ENCODE measurements around the gene FSD1L.

FSD1L gene

GRCh38 chr9:105436783-105437182 is 11.1 kb upstream of the FSD1L start:
- DNase-seq = no peak

GRCh38 chr9:105437704-105438103 is 10.1 kb upstream of the FSD1L start:
- DNase-seq = no peak

- no peak for DNase-seq
Measured at GRCh38 chr9:105438141-105438806, 9.6 kb upstream of the FSD1L start.

- DNase-seq = no peak
Measured at GRCh38 chr9:105439428-105439827, 8.4 kb upstream of the FSD1L start.

GRCh38 chr9:105441616-105442160 is 6.1 kb upstream of the FSD1L start:
- DNase-seq = no peak

GRCh38 chr9:105443121-105443520 is 4.7 kb upstream of the FSD1L start:
- no peak for DNase-seq

- DNase-seq = no peak
Measured at GRCh38 chr9:105444130-105444529, 3.7 kb upstream of the FSD1L start.

- no peak for DNase-seq
Measured at GRCh38 chr9:105445203-105445881, 2.5 kb upstream of the FSD1L start.

GRCh38 chr9:105447386-105447813 is 434 bp upstream of the FSD1L start:
- no peak for DNase-seq

- no peak for DNase-seq
Measured at GRCh38 chr9:105449081-105449480, 1.2 kb downstream of the FSD1L start.

GRCh38 chr9:105452185-105452584 is 4.4 kb downstream of the FSD1L start:
- no peak for DNase-seq

GRCh38 chr9:105455836-105456475 is 8.1 kb downstream of the FSD1L start:
- no peak for DNase-seq

GRCh38 chr9:105457560-105458294 is 9.9 kb downstream of the FSD1L start:
- DNase-seq = no peak

- no peak for DNase-seq
Measured at GRCh38 chr9:105458404-105458803, 10.6 kb downstream of the FSD1L start.

GRCh38 chr9:105459336-105459735 is 11.5 kb downstream of the FSD1L start:
- DNase-seq = no peak

GRCh38 chr9:105466898-105467455 is 19.1 kb downstream of the FSD1L start:
- DNase-seq = no peak

- DNase-seq = no peak
Measured at GRCh38 chr9:105468875-105469274, 21.0 kb downstream of the FSD1L start.

GRCh38 chr9:105473221-105473620 is 25.4 kb downstream of the FSD1L start:
- DNase-seq = no peak

- DNase-seq = no peak
Measured at GRCh38 chr9:105475302-105475701, 27.5 kb downstream of the FSD1L start.

GRCh38 chr9:105479846-105480245 is 32.0 kb downstream of the FSD1L start:
- no peak for DNase-seq

- no peak for DNase-seq
Measured at GRCh38 chr9:105483618-105484017, 35.8 kb downstream of the FSD1L start.

- no peak for DNase-seq
Measured at GRCh38 chr9:105484226-105484625, 36.4 kb downstream of the FSD1L start.

- no peak for DNase-seq
Measured at GRCh38 chr9:105485131-105485530, 37.3 kb downstream of the FSD1L start.

Data from COR-L47 (cell line).